ENCODE measurements around the gene DCXR.

DCXR gene

GRCh38 chr17:82013341-82013740 is 24.2 kb downstream of the DCXR start:
- peak in 35 of 58 donors; percentile 8 to 70 (median 50) for DNase-seq

- no peak for DNase-seq
Observed at GRCh38 chr17:82012640-82013295, 24.7 kb downstream of the DCXR start.

- no peak for DNase-seq
Observed at GRCh38 chr17:82012261-82012639, 25.2 kb downstream of the DCXR start.

DNA sequence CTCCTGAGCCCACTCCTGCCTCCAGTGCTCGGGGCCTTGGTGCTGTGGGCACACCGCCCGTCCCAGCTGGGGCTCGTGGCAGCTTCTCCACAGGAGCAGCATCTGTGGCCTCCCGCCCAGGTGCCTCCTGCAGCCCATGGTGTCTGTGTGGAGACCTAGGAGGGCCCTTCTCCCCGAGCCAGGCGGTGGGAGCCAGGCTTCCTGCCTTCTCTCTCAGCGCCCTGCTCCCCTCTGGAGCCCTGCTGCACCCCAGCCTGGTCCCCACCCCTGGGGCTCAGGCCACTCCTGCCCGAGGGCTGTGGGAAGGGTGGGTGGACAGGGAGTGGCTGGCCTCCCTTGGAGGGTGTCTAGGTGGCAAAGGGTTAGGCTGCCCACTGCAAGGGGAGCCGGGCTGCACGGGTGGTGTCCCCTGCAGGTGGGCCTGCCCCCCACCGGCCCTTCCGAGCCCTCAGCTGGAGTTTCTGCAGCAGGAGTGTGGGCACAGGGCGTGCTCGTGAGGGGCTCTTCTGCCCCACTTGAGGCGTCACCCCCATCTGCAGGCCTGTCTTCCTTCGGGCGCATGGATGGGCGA is 25.8 kb downstream of the DCXR start:
- DNase-seq, result no peak

GRCh38 chr17:82010575-82011525 is 26.6 kb downstream of the DCXR start:
- no peak for DNase-seq

GRCh38 chr17:82009413-82009812 is 28.1 kb downstream of the DCXR start:
- no peak for DNase-seq

- DNase-seq, result no peak
Observed at GRCh38 chr17:82008941-82009405, 28.5 kb downstream of the DCXR start.

- no peak for DNase-seq
Observed at GRCh38 chr17:82008258-82008940, 29.1 kb downstream of the DCXR start.

GRCh38 chr17:82007495-82008257 is 29.8 kb downstream of the DCXR start:
- peak in 5 of 58 donors; percentile 6 to 29 (median 26) for DNase-seq

DNA sequence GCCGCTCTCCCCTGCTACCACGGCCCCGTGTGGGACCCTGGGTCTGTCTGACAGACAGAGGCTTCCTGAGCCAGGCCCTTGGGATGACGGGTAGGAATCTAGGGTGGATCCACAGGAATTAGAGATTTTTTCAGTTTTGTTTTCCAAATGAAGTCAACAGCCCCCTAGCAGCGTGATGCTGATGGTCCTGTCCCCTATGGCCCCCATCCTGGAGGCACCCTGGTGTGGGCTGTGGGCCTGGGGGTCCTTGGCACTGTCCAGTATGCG is 30.3 kb downstream of the DCXR start:
- no peak for DNase-seq

DNA sequence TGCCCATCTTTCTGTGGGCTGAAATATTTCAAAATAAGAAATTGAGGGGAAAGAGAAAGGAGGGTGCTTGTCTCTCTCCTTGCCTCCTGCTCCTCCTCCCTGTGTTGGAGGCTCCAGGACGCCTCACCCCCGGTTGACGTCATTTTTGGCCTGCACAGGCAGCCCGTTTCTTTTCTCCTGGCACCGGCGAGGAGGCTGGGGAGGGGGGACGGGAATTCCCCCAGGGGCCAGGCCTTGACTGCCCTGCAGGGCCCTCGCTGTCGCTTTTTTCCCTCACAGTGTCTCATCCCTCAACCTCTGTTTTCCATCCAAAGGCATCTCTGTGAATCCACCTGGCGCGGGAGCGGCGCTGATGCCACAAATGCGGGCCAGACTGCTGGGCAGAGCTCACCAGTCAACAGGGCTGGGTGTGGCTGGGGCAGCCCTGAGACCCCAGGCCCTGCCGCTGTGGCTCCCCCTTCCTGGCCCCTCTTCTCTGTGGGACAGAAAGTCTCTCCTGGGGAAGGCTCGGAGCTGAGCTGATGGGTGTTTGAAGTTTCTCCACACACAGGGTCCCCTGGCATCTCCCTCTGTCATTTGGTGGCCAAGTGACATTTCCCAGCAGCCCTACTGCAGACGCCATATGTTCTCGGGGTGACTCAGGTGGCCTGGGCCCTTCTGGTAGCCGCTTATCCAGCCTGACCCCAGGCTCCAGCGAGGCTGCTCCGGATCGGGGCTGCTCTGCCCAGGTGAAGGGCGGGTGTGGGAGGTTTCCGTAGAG is 30.8 kb downstream of the DCXR start:
- peak in 32 of 58 donors; percentile 9 to 65 (median 39) for DNase-seq

- no peak for DNase-seq
Observed at GRCh38 chr17:82005701-82006348, 31.7 kb downstream of the DCXR start.

GRCh38 chr17:82004517-82005455 is 32.7 kb downstream of the DCXR start:
- DNase-seq, result no peak

DNA sequence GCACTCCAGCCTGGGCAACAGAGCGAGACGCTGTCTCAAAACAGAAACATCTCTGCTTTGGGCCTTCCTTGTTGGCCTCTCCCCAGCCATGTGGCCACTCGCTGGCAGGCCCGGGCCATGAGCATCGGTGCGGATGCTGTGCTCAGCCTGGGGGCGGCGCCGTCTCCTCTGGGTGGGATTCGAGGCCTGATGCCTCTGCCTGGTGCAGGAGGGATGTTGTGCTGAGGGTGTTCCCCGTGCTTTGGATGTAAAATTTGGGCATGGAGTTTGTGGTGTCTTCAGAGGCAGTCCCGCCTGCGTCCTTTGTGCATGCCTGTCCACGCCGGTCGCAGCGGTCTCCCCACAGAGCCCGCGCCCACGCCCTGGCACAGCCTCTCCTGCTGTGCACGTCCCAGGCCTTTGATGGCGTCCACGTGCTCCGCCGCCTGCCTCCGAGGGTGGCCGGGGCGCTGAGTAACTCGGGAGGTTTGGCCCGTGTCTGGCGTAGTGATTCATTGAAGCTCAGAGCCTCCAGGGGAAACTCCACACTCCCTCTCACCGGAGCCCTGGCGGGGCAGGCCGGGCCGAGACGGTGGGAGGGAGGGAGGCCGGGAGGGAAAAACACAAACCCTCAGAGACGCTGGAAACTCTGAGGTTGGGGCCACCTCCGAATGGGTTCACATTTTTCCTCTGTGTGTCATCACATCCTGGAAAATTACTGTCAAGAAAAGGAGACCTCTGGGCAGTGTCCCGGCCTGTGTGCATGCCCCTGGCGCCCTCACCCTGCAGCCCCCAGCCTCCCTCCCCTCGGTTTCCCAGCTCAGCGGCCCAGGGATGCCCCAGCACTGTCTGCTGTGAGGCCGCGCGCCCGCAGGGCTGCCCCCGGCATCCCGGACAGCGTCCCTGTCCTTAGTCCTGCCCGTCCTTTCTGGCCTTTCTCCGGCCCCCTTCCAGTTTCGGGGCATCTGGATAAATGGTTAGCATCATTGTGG is 33.8 kb downstream of the DCXR start:
- peak in 1 of 58 donors; percentile 41 for DNase-seq

DNA sequence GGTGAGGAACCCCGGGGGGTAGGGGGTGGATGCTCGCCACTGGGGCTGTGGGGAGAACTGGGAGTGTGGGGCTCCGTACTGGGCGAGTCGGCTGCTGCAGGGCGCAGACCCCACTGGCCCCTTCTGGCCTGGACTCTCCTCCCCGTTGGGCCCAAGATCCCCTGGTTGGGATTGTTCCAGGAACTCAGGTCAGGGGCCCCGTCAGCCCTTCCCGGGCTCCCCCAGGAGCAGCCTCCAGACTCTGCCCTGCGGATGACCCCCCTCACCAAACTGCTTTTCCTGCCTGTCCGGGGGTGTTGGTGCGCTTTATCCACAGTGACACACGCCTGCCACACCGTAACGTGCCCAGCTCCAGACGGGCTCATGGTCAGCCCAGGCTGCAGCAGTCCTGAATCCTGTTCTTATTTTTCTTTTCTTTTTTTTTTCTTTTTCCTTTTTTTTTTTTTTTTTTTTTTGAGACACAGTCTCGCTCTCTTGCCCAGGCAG is 35.9 kb downstream of the DCXR start:
- no peak for DNase-seq

GRCh38 chr17:82000803-82001570 is 36.5 kb downstream of the DCXR start:
- no peak for DNase-seq

Data from anterior cingulate cortex (tissue), 58 donors.